Measurements from ENCODE around the gene OCEL1.

Gene OCEL1

DNA sequence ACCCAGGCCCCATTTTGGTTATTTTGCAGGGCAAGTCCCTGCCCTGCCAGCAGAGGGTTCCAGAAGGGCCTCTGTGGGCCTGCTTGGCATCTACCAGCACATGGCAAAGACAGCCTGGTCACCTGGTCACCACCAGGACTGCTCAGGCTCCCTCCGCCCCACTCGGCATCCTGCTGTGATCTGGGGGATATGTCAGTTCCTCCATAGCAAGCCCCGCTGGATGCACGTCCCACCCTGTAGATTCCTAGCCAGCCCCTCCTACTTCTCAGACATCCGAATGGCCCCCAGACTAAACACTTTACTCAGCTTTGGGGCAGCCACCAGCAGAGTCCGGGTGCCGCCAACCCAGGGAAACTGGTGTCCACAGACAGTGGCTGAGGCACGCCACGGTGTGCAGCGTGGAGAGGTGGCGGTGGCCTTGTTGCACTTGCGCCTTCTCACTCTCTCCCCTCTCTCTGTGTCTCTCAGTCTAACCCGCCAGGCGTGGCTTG lies 42.7 kb upstream of the OCEL1 start:
- H3K9me2 ChIP-seq (replicated peaks; ENCODE audit: control insufficient read depth, low read length), result no peaks in the 10 kb centered on the region

GRCh38 chr19:17183858-17184321 lies 42.1 kb upstream of the OCEL1 start:
- TF ChIP-seq, protein P1, sequence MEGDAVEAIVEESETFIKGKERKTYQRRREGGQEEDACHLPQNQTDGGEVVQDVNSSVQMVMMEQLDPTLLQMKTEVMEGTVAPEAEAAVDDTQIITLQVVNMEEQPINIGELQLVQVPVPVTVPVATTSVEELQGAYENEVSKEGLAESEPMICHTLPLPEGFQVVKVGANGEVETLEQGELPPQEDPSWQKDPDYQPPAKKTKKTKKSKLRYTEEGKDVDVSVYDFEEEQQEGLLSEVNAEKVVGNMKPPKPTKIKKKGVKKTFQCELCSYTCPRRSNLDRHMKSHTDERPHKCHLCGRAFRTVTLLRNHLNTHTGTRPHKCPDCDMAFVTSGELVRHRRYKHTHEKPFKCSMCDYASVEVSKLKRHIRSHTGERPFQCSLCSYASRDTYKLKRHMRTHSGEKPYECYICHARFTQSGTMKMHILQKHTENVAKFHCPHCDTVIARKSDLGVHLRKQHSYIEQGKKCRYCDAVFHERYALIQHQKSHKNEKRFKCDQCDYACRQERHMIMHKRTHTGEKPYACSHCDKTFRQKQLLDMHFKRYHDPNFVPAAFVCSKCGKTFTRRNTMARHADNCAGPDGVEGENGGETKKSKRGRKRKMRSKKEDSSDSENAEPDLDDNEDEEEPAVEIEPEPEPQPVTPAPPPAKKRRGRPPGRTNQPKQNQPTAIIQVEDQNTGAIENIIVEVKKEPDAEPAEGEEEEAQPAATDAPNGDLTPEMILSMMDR (IDR thresholded peaks at IDR 0.05; ENCODE audit: low read depth, low read length, poor library complexity, severe bottlenecking), result no peak
- TF ChIP-seq EZH2phosphoT487 (IDR thresholded peaks at IDR 0.05; ENCODE audit: borderline replicate concordance, low read length), result no peak
- peaks cover 50% of the 10 kb centered on the region for H3K36me3 ChIP-seq (ENCODE audit: control insufficient read depth, low read length)
- H3K9me2 ChIP-seq (replicated peaks; ENCODE audit: control insufficient read depth, low read length), result no peaks in the 10 kb centered on the region
- peak overlapping the region; percentile 98 for H3K27ac ChIP-seq (ENCODE audit: low read depth, low read length)
- no peaks in the 10 kb centered on the region for H4K20me1 ChIP-seq (ENCODE audit: control insufficient read depth, insufficient read depth, low read depth, low read length)
- H3F3A ChIP-seq (ENCODE audit: control insufficient read depth, insufficient read depth), result peaks cover 26% of the 10 kb centered on the region
- peak overlapping the region; percentile 95 for H3K4me2 ChIP-seq (ENCODE audit: low read length)
- peaks cover 80% of the 10 kb centered on the region for H3K4me1 ChIP-seq (ENCODE audit: control insufficient read depth, low read length)
- H3K79me2 ChIP-seq (ENCODE audit: control insufficient read depth, low read length), result no peaks in the 10 kb centered on the region
- H3K9me3 ChIP-seq (ENCODE audit: control insufficient read depth, insufficient read depth, low read length), result no peaks in the 10 kb centered on the region
- peak overlapping the region; percentile 69 for H3K4me3 ChIP-seq (ENCODE audit: low read length)
- no peaks in the 10 kb centered on the region for H3K27me3 ChIP-seq (ENCODE audit: control insufficient read depth, low read length)

More for the DNA sequence above, 42.7 kb upstream of the OCEL1 start:
- H3K27ac ChIP-seq (ENCODE audit: low read depth, low read length), result peak overlapping the region; percentile 98
- H3K4me1 ChIP-seq (ENCODE audit: control insufficient read depth, low read length), result peaks cover 82% of the 10 kb centered on the region
- H3K27me3 ChIP-seq (ENCODE audit: control insufficient read depth, low read length), result no peaks in the 10 kb centered on the region
- no peak for TF ChIP-seq EZH2phosphoT487 (IDR thresholded peaks at IDR 0.05; ENCODE audit: borderline replicate concordance, low read length)
- TF ChIP-seq, protein P1 (IDR thresholded peaks at IDR 0.05; ENCODE audit: low read depth, low read length, poor library complexity, severe bottlenecking), result peak; percentile 56
- peaks cover 24% of the 10 kb centered on the region for H3F3A ChIP-seq (ENCODE audit: control insufficient read depth, insufficient read depth)
- H3K4me3 ChIP-seq (ENCODE audit: low read length), result peak overlapping the region; percentile 69
- no peaks in the 10 kb centered on the region for H3K9me3 ChIP-seq (ENCODE audit: control insufficient read depth, insufficient read depth, low read length)
- peaks cover 50% of the 10 kb centered on the region for H3K36me3 ChIP-seq (ENCODE audit: control insufficient read depth, low read length)
- H3K4me2 ChIP-seq (ENCODE audit: low read length), result peak overlapping the region; percentile 95
- no peaks in the 10 kb centered on the region for H3K79me2 ChIP-seq (ENCODE audit: control insufficient read depth, low read length)
- no peaks in the 10 kb centered on the region for H4K20me1 ChIP-seq (ENCODE audit: control insufficient read depth, insufficient read depth, low read depth, low read length)

DNA sequence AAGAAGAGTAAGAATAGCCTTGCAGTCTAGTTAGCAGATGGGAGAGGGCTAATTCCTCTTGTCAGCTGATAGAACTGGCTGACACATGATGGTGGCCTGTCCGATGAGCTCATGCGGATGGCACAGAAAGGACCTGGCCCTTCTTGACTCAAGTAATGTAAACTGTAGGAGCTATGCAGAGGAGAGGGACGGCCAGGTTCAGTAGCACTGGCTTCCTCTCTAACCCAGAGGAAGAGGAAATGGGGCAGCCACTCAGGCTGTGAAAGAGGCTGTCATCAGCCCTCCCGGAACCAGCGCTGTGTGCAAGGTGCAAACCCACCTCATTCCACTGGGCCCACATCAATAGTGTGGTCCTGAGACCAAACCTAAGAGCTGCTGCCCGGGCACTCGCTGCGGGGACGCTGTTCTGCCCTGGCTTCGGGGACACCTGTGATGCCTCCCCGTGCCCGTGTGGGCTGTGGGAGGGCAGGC lies 41.6 kb upstream of the OCEL1 start:
- Histone ChIP-seq H3K27ac (ENCODE audit: low read depth, low read length) (peak overlapping the region; percentile 98), H3F3A (ENCODE audit: control insufficient read depth, insufficient read depth) (peaks cover 26% of the 10 kb centered on the region), H3K79me2 (ENCODE audit: control insufficient read depth, low read length) (no peaks in the 10 kb centered on the region), H3K4me1 (ENCODE audit: control insufficient read depth, low read length) (peaks cover 80% of the 10 kb centered on the region), H3K4me3 (ENCODE audit: low read length) (peak overlapping the region; percentile 69), H4K20me1 (ENCODE audit: control insufficient read depth, insufficient read depth, low read depth, low read length) (no peaks in the 10 kb centered on the region), H3K9me3 (ENCODE audit: control insufficient read depth, insufficient read depth, low read length) (no peaks in the 10 kb centered on the region), H3K27me3 (ENCODE audit: control insufficient read depth, low read length) (no peaks in the 10 kb centered on the region), H3K36me3 (ENCODE audit: control insufficient read depth, low read length) (peaks cover 53% of the 10 kb centered on the region), H3K9me2 (replicated peaks; ENCODE audit: control insufficient read depth, low read length) (no peaks in the 10 kb centered on the region), H3K4me2 (ENCODE audit: low read length) (peak overlapping the region; percentile 95)
- no peak for TF ChIP-seq EZH2phosphoT487 (IDR thresholded peaks at IDR 0.05; ENCODE audit: borderline replicate concordance, low read length)
- TF ChIP-seq, protein P1 (IDR thresholded peaks at IDR 0.05; ENCODE audit: low read depth, low read length, poor library complexity, severe bottlenecking), result no peak

Measured in DOHH2 (cell line).